Ishikawa (cell line): ENCODE measurements around the gene BICRA.

Experiments
- CEBPB ChIP-seq: IDR thresholded peaks from 2 replicates; pipeline ENCODE4 v1.6.1; 2012
- CREB1 ChIP-seq: IDR thresholded peaks from 2 replicates; pipeline ENCODE4 v1.6.1; 2012; ENCODE audit warnings: low read depth
- EGR1 ChIP-seq: IDR thresholded peaks from 2 replicates; pipeline ENCODE4 v1.6.1; 2012
- EP300 ChIP-seq: IDR thresholded peaks from 2 replicates; pipeline ENCODE4 v1.6.1; 2012; ENCODE audit warnings: borderline replicate concordance
- FOXM1 ChIP-seq: IDR thresholded peaks from 2 replicates; pipeline ENCODE4 v1.6.1; 2012; ENCODE audit warnings: low read depth, borderline replicate concordance
- MAX ChIP-seq: IDR thresholded peaks from 2 replicates; pipeline ENCODE4 v1.6.1; 2012
- NFIC ChIP-seq: IDR thresholded peaks from 2 replicates; pipeline ENCODE4 v1.6.1; 2012
- RAD21 ChIP-seq: IDR thresholded peaks from 2 replicates; pipeline ENCODE4 v1.6.1; 2012; ENCODE audit warnings: low read depth
- REST ChIP-seq: IDR thresholded peaks from 2 replicates; pipeline ENCODE4 v1.6.1; 2012; ENCODE audit warnings: low read depth, mild to moderate bottlenecking
- TAF1 ChIP-seq: IDR thresholded peaks from 2 replicates; pipeline ENCODE4 v1.6.1; 2012; ENCODE audit warnings: low read depth, mild to moderate bottlenecking
- TCF12 ChIP-seq: IDR thresholded peaks from 2 replicates; pipeline ENCODE4 v1.6.1; 2012; ENCODE audit warnings: low read depth
- TEAD4 ChIP-seq: IDR thresholded peaks from 2 replicates; pipeline ENCODE4 v1.6.1; 2012
- YY1 ChIP-seq: IDR thresholded peaks from 2 replicates; pipeline ENCODE4 v1.6.1; 2012; ENCODE audit warnings: low read depth
- ZBTB7A ChIP-seq: IDR thresholded peaks from 2 replicates; pipeline ENCODE4 v1.6.1; 2012; ENCODE audit warnings: low read depth
- TF ChIP-seq, protein P1 (sequence below): IDR thresholded peaks from 2 replicates; pipeline ENCODE4 v1.6.1; 2012

BICRA gene

DNA sequence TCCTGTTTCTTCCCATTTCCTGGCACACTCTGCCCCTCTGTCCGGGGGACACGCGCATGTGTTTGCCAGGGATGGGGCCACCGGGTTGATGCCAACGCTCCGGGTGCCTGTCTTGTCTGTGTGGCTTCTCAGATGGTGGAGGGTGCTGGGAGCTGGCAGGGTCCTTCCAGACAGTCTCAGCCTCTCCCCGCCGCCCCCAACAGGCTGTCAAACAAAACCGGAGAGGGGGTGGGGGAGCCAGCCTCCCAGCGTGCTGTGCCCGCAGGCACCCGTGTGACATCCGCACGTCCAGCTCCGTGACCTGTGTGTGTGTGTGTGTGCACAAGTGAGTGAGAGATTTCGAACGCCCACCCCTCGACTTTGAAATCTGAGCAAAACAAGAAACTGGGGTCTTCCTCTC lies 93.7 kb downstream of the BICRA start:
- TF ChIP-seq EGR1: no peak
- no peak for TF ChIP-seq CEBPB
- TF ChIP-seq FOXM1: no peak
- no peak for TF ChIP-seq TCF12
- TF ChIP-seq NFIC: no peak
- TF ChIP-seq TEAD4: no peak
- TF ChIP-seq RAD21: no peak
- TF ChIP-seq REST: no peak
- TF ChIP-seq TAF1: no peak
- no peak for TF ChIP-seq MAX
- no peak for TF ChIP-seq CREB1
- TF ChIP-seq YY1: no peak
- no peak for TF ChIP-seq ZBTB7A
- TF ChIP-seq, protein P1, sequence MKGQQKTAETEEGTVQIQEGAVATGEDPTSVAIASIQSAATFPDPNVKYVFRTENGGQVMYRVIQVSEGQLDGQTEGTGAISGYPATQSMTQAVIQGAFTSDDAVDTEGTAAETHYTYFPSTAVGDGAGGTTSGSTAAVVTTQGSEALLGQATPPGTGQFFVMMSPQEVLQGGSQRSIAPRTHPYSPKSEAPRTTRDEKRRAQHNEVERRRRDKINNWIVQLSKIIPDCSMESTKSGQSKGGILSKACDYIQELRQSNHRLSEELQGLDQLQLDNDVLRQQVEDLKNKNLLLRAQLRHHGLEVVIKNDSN: no peak
- no peak for TF ChIP-seq EP300

- TF ChIP-seq TCF12: no peak
- TF ChIP-seq EGR1: no peak
- TF ChIP-seq EP300: no peak
- TF ChIP-seq RAD21: no peak
- no peak for TF ChIP-seq NFIC
Measured at GRCh38 chr19:47703301-47703700, 94.4 kb downstream of the BICRA start.

- TF ChIP-seq TEAD4 (no peak), TAF1 (no peak), EGR1 (no peak), CEBPB (no peak), MAX (no peak), FOXM1 (no peak), YY1 (no peak), CREB1 (no peak), RAD21 (no peak), NFIC (no peak), TCF12 (no peak)
Measured at GRCh38 chr19:47704024-47704423, 95.1 kb downstream of the BICRA start.

GRCh38 chr19:47704656-47705055 lies 95.7 kb downstream of the BICRA start:
- TF ChIP-seq TAF1 (no peak), CREB1 (no peak), TEAD4 (no peak), REST (no peak), CEBPB (no peak), ZBTB7A (no peak), FOXM1 (no peak), NFIC (no peak), EP300 (no peak), EGR1 (no peak), TCF12 (no peak), MAX (no peak), YY1 (no peak), RAD21 (no peak)
- TF ChIP-seq, protein P1: no peak

- TF ChIP-seq RAD21: peak; percentile 92
- TF ChIP-seq, protein P1: no peak
Measured at GRCh38 chr19:47707135-47707925, 98.4 kb downstream of the BICRA start.

DNA sequence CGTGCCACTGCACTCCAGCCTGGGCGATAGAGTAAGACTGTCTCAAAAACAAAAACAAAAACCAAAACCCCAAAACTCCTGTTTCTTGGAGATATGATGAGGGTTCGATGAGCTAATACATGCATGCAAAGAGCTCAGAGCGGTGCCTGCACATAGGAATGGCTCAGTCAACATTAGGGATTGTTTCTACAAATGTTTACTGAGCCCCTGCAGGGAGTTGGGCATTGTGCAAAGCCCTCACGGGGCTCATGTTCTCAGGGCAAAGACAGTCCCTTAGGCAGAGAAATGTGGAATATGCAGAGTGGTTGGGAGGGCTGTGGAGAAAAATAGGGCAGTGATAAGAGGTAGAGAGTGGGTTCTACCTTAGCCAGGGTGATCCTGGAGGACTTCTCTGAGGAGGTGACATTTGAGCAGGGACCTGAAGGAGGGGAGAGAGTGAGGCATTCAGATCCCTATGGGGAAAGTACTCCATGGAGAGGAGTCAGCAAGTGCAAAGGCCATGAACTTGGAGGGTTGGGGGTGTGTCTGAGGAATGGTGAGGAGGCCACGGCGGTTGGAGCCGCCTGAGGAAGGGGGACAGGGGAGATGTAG lies 102.8 kb downstream of the BICRA start:
- TF ChIP-seq, protein P1: no peak
- TF ChIP-seq FOXM1 (no peak), EGR1 (no peak), EP300 (no peak), CREB1 (no peak), TEAD4 (no peak)
